GM18505 (cell line): ENCODE data around the gene RARS2.

Experiments
- ATAC-seq: cut with Tn5 transposase; IDR thresholded peaks from one replicate; pipeline ENCODE4 v1.9.1; 2021; ENCODE audit not compliant: unreplicated experiment
- POLR2A ChIP-seq: IDR thresholded peaks from 4 replicates; pipeline ENCODE4 v1.6.1; 2011; ENCODE audit warnings: borderline replicate concordance; ENCODE audit not compliant: insufficient read depth, insufficient read length; ENCODE audit errors: extremely low read depth

The RARS2 gene

GRCh38 chr6:87555506-87555905, 34.3 kb downstream of the RARS2 start:
- no peak for ATAC-seq
- TF ChIP-seq POLR2A, result no peak

DNA sequence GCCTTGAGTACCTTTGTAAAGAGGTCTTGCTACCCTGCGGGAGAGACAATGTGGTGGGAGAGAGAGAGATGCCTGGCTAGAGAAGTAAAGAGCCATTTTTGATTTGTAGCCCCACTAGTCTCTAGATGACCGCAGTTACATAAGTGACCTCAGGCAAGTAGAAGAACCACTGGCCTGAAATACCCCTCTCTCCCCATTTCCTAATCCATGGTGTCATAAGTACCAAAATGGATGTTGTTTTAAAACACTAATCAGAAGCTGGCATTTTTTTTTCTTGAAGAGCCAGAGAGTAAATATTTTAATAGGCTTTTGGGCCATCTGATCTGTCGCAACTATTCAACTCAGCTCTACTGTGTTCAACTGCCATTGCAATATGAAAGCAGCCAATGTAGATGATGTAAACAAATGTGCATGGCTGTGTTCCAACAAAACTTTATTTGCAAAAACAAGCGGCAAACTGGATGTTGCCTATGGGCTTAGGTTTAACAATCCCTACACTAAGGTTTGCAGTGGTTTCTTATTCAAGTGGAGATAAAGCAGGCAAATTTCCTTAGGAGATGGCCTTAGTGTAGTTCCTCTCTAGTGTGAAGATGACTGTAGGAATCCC, 36.5 kb downstream of the RARS2 start:
- TF ChIP-seq POLR2A, result no peak
- no peak for ATAC-seq

DNA sequence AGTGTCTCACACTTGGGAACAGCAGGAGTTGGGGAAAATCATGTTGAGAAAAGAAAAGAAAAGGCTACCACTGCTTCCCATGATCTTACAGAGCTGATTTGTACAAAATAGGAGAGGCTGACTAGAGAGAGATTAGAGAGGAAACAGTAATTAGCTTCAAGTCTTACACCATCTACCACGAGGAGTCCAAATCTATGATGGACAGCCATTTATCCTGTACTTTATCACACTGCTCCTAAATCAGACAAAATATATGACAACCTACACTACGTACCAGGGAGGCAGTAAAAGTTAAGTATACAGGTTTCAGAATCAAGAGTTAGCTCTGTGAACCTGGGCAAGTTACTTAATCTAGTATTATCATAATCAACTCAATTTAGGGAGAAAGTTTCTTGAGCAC, 38.0 kb downstream of the RARS2 start:
- ATAC-seq, result no peak
- no peak for TF ChIP-seq POLR2A

DNA sequence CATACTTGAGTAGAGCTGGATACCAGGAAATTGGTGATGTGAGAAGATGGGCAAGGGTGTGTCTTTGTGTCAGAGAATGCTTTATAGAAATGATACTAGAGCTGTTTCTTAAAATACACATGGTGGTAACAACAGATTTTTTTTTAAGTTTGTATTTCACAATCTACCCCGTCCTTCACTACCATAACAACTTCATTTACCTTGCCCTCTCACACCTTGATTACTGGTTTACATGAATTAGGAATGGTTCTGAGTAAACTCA, 45.4 kb downstream of the RARS2 start:
- no peak for ATAC-seq
- no peak for TF ChIP-seq POLR2A

- no peak for ATAC-seq
- TF ChIP-seq POLR2A, result no peak
Measured at GRCh38 chr6:87543696-87544473, 45.9 kb downstream of the RARS2 start.

DNA sequence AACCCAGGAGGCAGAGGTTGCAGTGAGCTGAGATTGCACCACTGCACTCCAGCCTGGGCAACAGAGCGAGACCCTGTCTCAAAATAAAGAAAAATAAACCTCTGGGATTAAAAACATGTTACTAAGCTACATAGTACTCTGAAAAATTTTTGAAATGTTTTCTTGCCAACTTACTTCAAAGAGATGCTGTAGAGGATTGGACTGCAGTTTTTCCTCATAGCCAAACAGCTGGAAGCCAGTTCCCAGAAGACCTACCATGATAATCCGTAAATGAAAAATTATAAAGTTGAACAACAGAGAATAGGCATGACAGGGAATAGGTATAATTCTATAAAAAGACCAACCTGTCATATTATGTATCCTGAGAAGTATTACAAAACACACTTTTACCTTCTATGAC, 48.0 kb downstream of the RARS2 start:
- no peak for ATAC-seq
- TF ChIP-seq POLR2A, result no peak

GRCh38 chr6:87541041-87541440, 48.7 kb downstream of the RARS2 start:
- no peak for TF ChIP-seq POLR2A
- no peak for ATAC-seq

DNA sequence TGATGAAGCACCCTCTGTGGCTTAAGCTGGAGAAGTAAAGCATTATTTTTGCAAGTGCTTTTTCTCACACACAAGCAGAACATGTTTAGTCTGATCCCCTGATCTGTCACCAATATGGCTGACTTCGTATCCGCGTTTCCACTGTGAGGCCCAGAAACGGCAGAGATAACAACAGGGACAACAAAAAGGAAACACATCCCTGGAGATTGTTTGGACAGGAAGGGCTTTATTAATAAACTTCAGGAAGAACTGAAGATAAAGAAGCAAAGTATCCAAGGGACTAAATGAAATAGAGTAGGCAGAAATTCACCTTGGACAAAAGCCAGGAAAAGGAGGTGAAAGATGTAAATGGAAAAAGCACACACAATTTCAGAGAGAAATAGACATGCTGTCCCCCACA, 49.2 kb downstream of the RARS2 start:
- TF ChIP-seq POLR2A, result no peak
- ATAC-seq, result no peak

- no peak for ATAC-seq
- no peak for TF ChIP-seq POLR2A
Measured at GRCh38 chr6:87539554-87539953, 50.2 kb downstream of the RARS2 start.

- ATAC-seq, result no peak
- no peak for TF ChIP-seq POLR2A
Measured at GRCh38 chr6:87538510-87539260, 51.1 kb downstream of the RARS2 start.

- ATAC-seq, result no peak
- no peak for TF ChIP-seq POLR2A
Measured at GRCh38 chr6:87534377-87535047, 55.3 kb downstream of the RARS2 start.

DNA sequence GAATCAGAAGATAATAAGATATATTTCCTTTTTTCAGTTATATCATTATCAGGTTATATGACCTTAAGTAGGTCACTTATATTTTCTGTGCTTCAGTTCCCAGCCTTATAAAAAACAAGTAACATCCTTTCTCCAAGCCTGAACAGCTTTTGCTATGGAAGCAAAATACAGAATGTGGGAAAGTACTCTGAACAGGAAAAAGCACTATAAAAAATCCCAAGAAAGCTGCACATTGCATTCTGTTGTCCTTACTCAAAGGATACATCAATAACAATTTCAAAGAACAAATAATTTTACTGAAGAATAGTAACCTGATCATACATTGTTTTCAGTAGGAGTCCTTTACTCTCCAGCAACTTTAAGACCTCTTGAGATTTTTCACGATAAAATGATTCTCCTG, 60.6 kb downstream of the RARS2 start:
- TF ChIP-seq POLR2A, result no peak
- no peak for ATAC-seq

DNA sequence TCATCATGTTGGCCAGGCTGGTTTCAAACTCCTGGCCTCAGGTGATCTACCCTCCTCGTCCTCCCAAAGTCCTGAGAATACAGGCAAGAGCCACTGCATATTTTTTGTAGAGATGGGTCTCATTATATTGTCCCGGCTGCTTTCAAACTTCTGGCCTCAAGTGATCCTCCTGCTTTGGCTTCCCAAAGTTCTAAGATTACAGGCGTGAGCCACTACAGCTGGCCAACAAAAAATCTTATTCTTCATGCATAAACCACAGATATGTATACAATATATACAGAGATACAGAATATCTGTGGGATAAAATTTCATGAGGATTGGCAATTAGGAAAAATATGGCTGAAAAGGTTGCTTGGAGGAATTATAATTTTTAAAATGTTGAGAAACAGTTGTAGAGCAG, 67.1 kb downstream of the RARS2 start:
- no peak for ATAC-seq
- TF ChIP-seq POLR2A, result no peak

DNA sequence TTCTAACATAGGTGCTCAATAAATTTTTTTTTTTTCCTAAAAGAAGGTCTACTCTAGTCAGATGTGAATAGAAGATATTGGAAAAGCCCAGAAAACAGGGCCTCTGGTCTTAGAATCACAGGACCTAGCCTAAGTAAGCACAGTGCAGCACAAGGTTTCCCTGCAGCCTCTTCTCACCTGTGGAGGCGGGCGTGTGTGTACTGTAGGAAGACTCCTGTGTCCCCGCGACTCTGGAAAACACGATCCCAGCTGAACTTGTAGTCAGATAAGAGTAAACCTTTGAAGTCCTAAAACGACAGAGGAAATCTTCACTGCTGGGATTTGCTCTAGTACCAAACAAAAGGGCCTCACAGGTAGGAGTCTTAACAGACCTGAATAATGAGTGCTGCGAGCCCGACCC, 71.3 kb downstream of the RARS2 start:
- TF ChIP-seq POLR2A, result no peak
- no peak for ATAC-seq

DNA sequence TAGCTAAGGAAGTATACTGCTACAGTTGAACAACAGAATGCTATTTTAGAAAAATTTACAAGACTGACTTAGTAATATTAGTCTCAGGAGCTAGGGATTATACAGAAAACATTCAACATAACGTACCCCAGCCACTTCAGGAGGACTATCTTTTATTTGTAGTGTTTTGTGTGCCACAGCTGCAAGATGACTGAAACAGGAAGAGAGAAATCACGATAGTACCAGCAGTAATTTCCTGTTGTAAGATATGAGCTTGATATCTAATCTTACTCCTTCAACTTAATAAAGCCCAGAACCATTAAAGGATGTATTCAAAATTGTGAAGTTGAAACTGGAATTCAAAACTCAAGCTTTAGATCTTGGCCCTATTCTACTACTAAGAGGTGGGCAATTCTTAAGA, 75.0 kb downstream of the RARS2 start:
- no peak for TF ChIP-seq POLR2A
- ATAC-seq, result no peak

- no peak for ATAC-seq
- no peak for TF ChIP-seq POLR2A
Measured at GRCh38 chr6:87504441-87504840, 85.3 kb downstream of the RARS2 start.
